ENCODE measurements around the gene MUS81.

The MUS81 gene

GRCh38 chr11:65911682-65912568 is 51.7 kb downstream of the MUS81 start:
- no peak overlapping the region for H3K4me3 ChIP-seq (ENCODE audit: low read depth, low read length)
- peak overlapping the region; percentile 14 for H3K27ac ChIP-seq
- H3K27me3 ChIP-seq (replicated peaks): no peaks in the 10 kb centered on the region
- peak; percentile 42 for TF ChIP-seq CTCF (IDR thresholded peaks at IDR 0.05; ENCODE audit: low read depth, low read length, missing control alignments)
- in situ Hi-C loops (cut with HindIII; ENCODE audit: low pct_ligation_motif_present, low sequenced_read_pairs): no loop called here
- no peak for DNase-seq
- no peaks in the 10 kb centered on the region for H3K36me3 ChIP-seq (replicated peaks)

- Histone ChIP-seq H3K36me3 (replicated peaks) (no peaks in the 10 kb centered on the region), H3K4me3 (ENCODE audit: low read depth, low read length) (no peak overlapping the region), H3K27me3 (replicated peaks) (no peaks in the 10 kb centered on the region), H3K27ac (peak overlapping the region; percentile 57)
- no peak for TF ChIP-seq CTCF (IDR thresholded peaks at IDR 0.05; ENCODE audit: low read depth, low read length, missing control alignments)
- in situ Hi-C loops (cut with HindIII; ENCODE audit: low pct_ligation_motif_present, low sequenced_read_pairs): no loop called here
- DNase-seq: peak; percentile 59
These were observed 52.6 kb downstream of the MUS81 start for GRCh38 chr11:65912845-65913244.

GRCh38 chr11:65915101-65915820 is 55.0 kb downstream of the MUS81 start:
- TF ChIP-seq CTCF (IDR thresholded peaks at IDR 0.05; ENCODE audit: low read depth, low read length, missing control alignments): no peak
- DNase-seq: no peak
- no peaks in the 10 kb centered on the region for H3K27me3 ChIP-seq (replicated peaks)
- no peaks in the 10 kb centered on the region for H3K36me3 ChIP-seq (replicated peaks)
- H3K27ac ChIP-seq: peak overlapping the region; percentile 82
- no peak overlapping the region for H3K4me3 ChIP-seq (ENCODE audit: low read depth, low read length)
- in situ Hi-C loops (cut with HindIII; ENCODE audit: low pct_ligation_motif_present, low sequenced_read_pairs): no loop called here

- H3K4me3 ChIP-seq (ENCODE audit: low read depth, low read length): peak overlapping the region; percentile 32
- no peaks in the 10 kb centered on the region for H3K36me3 ChIP-seq (replicated peaks)
- H3K27ac ChIP-seq: peak overlapping the region; percentile 82
- DNase-seq: peak; percentile 96
- H3K27me3 ChIP-seq (replicated peaks): no peaks in the 10 kb centered on the region
- in situ Hi-C loops (cut with HindIII; ENCODE audit: low pct_ligation_motif_present, low sequenced_read_pairs): no loop called here
- TF ChIP-seq CTCF (IDR thresholded peaks at IDR 0.05; ENCODE audit: low read depth, low read length, missing control alignments): no peak
These were observed 55.6 kb downstream of the MUS81 start for GRCh38 chr11:65915821-65916251.

Measured in brain microvascular endothelial cell (primary cell).